NCI-H748 treated with DMSO at 0.1 percent for 48 hours (cell line): ENCODE results near the gene GPAM.
"Not testable (repeated sequence)": the region's sequence is repeated elsewhere in the genome, so short reads cannot be mapped to it uniquely, and the experiment has no call there.

ENCODE experiments used
- DNase-seq: peaks from one replicate; lab custom pipeline; 2025; lab: John Stamatoyannopoulos, UW

Gene GPAM

DNA sequence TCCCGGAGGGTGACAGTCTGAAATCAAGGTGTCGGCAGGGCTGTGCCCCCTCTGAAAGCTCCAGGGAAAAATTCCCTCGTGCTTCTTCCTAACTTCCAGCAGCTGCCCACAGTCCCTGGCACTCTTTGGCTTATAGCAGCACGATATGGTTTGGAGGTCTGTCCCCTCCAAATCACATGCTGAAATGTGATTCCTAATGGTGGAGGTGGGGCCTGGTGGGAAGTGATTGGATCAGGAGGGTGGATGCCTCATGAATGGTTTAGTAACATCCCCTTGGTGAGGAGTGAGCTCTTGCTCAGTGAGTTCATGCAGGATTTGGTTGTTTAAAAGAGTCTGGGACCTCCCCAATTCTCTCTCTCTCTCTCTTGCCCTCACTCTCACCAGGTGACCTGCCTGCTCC lies 51.1 kb downstream of the GPAM start:
- no peak for DNase-seq

DNA sequence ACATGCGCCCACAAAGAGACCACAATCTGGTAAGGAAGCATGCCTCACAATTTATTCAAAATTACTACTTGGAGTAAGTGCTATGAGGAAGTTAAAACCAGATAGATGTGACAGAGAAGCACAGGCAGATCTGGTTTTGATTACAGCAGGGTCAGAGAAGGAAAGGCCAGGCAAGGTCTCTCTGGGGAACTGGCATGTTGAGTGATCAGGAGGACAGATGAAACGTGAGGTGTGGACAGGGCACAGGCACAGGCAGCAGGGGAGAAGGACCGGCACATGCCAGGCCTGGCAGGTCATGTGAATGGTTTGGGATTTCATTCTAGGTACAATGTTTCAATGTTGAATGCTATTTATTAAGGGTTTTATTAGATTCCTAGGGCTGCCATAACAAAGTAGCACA lies 51.6 kb downstream of the GPAM start:
- DNase-seq: no peak

DNA sequence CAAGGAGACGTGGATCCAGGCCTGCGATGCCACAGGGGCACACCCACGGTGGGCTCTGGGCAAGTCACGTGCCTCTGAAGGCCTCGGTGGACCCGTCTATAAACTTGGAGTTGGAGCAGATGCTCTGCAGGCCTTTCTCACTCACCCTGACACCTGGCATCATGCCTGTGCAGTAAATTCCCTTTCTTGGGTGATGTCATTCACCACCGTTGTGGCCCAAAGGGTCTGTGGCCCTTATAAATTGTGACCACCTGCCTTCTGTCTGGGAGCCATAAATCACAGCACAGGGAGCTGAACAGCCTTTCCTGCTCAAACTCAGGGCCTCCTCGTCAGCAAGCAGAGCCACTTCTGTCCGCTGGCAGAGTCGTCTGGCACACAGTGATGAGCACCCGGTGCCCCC lies 52.2 kb downstream of the GPAM start:
- DNase-seq: no peak

DNA sequence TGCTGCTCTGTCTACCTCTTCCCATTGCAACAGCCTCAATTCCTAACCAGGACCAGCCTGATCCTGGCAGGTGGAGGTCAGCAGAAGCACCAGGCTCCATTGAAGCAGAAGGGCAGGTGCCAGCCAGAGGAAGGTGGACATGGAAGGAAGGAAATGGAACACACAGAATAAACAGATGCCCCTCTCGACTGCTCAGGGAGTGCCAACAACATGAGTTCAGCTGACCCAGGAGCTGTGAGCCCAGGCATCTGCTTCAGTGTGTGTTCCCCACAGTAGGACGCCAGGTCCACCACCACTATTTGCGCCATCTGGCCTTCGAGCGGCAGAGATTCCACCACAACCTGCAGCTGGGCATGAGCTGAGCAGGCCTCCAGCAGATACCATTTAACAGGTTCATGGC lies 56.7 kb downstream of the GPAM start:
- DNase-seq: no peak

DNA sequence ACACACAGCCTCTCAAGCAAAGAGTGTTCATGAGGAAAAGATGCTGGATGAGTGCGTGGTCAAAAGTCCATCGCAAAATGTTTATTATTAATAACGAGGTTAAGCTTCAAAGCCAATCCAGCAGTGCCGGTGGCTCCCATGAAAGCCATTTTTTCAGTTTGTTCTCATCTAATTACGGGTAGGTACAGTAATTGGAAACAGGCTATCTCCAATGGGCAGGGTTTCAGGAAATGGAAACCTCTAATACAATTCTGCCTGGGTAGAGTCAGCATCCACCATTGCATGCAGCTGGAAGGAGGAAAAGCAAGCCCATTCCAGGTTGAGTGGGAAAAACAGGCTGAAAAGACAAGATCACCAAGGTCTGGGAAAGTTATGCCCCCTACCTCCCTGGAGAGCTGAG lies 57.4 kb downstream of the GPAM start:
- DNase-seq: no peak

DNA sequence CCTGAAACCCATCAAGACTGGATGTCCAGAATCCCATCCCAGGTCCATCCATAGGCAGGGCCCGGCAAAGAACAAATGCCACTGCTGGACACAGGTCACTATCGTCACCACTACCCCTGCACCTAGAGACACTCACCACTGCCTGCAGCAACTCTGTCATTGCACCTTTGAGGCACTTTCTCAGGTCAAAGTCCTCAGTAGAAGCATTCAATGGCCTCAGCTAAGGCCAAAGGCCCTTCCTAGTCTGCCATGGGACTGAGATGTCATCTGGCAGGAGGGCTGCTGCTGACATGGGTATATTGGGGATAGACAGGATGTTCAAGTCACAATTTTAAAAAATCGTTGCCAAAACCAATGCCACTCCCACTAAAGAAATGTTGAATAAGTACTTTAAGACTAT lies 58.7 kb downstream of the GPAM start:
- no peak for DNase-seq

DNA sequence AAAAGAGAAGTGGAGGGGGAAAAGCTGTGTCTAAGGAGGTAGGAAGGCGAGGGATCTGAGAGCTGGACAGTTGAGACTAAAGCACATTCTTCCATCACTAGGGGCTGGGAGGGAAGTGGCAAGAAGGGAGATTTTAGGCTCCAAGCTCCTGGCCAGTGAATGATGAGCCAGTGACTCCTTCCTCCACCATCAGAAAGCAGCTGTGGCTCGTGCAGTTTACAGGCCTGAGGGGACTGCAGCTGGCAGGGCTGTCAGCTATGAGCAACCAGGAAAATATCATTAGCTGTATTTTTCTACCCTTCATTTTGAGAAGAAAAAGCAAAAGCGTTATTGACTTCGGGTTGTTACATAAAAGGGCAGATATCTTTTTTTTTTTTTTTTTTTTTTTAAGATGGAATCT lies 60.7 kb downstream of the GPAM start:
- DNase-seq: no peak

DNA sequence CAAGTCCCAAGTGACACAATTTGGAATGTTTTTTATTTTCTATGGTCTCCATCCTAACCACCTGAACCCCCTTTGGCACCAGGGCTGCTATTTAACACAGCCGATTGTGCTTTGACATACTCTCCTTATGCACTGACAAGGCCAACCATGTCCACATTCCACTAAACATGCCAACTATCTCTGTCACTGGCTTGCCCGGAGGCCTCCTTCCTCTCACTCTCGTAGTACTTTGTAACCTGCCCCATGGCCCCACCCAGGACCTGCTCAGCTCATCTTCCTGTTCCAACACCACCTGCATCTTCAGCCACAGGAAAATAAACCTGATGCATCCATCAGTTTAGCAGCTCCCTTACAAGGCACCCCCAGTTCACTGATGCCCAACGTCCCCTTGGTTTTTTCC lies 63.1 kb downstream of the GPAM start:
- no peak for DNase-seq

DNA sequence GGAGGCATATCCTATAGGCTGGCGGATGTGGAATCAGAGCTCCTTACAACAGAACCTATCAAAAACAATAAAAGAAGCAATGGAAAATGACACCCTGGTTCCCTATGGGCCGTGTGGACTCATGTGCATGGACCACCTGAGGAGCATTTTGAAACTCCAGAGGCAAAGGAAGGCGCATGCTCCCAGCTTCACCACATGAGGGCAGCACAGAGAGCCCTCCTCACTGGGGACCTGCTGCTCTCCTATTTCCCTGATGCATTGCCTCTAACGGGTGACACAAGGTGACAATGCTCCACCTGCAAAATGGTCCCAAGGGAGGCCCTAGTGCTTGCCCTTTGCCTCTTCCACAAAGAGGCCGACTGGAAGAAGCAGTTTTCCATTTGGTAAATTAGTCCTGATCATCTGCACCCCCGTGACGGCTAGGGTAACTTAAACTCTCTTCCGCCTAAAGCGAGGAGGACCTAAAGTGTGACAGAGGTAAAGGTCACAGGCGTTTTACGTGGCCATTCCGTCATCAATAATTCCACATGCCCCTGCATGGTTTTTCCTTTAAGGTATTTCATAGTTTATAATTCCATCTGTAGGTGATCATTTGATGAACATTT lies 67.7 kb downstream of the GPAM start:
- no peak for DNase-seq

DNA sequence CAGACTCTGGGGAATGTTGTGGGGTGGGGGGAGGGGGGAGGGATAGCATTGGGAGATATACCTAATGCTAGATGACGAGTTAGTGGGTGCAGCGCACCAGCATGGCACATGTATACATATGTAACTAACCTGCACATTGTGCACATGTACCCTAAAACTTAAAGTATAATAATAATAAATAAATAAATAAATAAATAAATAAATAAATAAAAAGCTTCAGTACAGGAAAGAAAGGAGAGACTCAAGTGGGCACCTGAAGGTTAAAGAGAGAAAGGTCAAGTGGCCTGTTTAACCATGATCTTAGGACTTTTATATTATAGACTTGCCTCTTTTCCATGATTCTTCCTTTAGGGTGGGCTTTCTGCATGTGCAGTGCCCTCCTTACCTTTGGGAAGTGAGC lies 73.8 kb downstream of the GPAM start:
- not testable (repeated sequence) for DNase-seq
